ENCODE results near the gene SIN3A. TPM values are rescaled to one million over a fixed set of nuclear protein-coding genes. Genes with fewer than 3 reads are reported as not detected.

SIN3A gene
- total and polyA plus RNA-seq, 4 donors = 6.8 to 21.9 (median 13.3) TPM

Small RNA genes lying within 50 kb of the gene (small RNA-seq; reads per million reads assigned to genes)
- gene AC105036.2 = not detected

Other genes starting within 250 kb of the SIN3A start
- 1 to 10 TPM; 2.3 to 4.0 TPM for gene C15orf39, start 249.8 kb downstream of the SIN3A start, total RNA-seq
- gene C15orf39, start 249.8 kb downstream of the SIN3A start, polyA plus RNA-seq = 1 to 10 TPM; 1.2 to 3.7 TPM
- gene GOLGA6C, start 193.4 kb downstream of the SIN3A start, total RNA-seq = under 1 TPM in 1 of 2 donors, not detected in 1; 0.08 TPM
- not detected for gene GOLGA6C, start 193.4 kb downstream of the SIN3A start, polyA plus RNA-seq
- under 1 TPM; 0.05 to 0.08 TPM for gene GOLGA6D, start 168.9 kb downstream of the SIN3A start, total RNA-seq
- under 1 TPM; 0.02 to 0.06 TPM for gene GOLGA6D, start 168.9 kb downstream of the SIN3A start, polyA plus RNA-seq
- gene COMMD4, start 115.6 kb downstream of the SIN3A start, total RNA-seq = 10 to 100 TPM; 21.2 to 28.3 TPM
- 10 to 100 TPM; 46.2 to 56.0 TPM for gene COMMD4, start 115.6 kb downstream of the SIN3A start, polyA plus RNA-seq
- 10 to 100 TPM in 1 of 2 donors, 1 to 10 TPM in 1; 5.3 to 25.8 TPM for gene NEIL1, start 104.7 kb downstream of the SIN3A start, total RNA-seq
- gene NEIL1, start 104.7 kb downstream of the SIN3A start, polyA plus RNA-seq = 10 to 100 TPM; 11.2 to 23.8 TPM
- gene MAN2C1, start 83.1 kb downstream of the SIN3A start, total RNA-seq = 100 to 1,000 TPM in 1 of 2 donors, 10 to 100 TPM in 1; 61.8 to 143 TPM
- 10 to 100 TPM; 44.3 to 57.3 TPM for gene MAN2C1, start 83.1 kb downstream of the SIN3A start, polyA plus RNA-seq
- 10 to 100 TPM in 1 of 2 donors, 1 to 10 TPM in 1; 8.4 to 14.1 TPM for gene PTPN9, start 127.6 kb upstream of the SIN3A start, total RNA-seq
- gene PTPN9, start 127.6 kb upstream of the SIN3A start, polyA plus RNA-seq = 1 to 10 TPM; 5.4 to 6.6 TPM
- 10 to 100 TPM in 1 of 2 donors, 1 to 10 TPM in 1; 7.8 to 11.4 TPM for gene SNUPN, start 174.0 kb upstream of the SIN3A start, total RNA-seq
- 10 to 100 TPM; 12.8 to 13.2 TPM for gene SNUPN, start 174.0 kb upstream of the SIN3A start, polyA plus RNA-seq
- 10 to 100 TPM; 45.2 to 84.4 TPM for gene IMP3, start 188.5 kb upstream of the SIN3A start, total RNA-seq
- 10 to 100 TPM; 54.7 to 94.8 TPM for gene IMP3, start 188.5 kb upstream of the SIN3A start, polyA plus RNA-seq
- gene SNX33, start 196.2 kb upstream of the SIN3A start, total RNA-seq = 10 to 100 TPM in 1 of 2 donors, 1 to 10 TPM in 1; 7.1 to 10.8 TPM
- gene SNX33, start 196.2 kb upstream of the SIN3A start, polyA plus RNA-seq = 10 to 100 TPM in 1 of 2 donors, 1 to 10 TPM in 1; 8.0 to 10.3 TPM